Measurements from ENCODE around the gene WDR83. TPM values are rescaled to one million over a fixed set of nuclear protein-coding genes. Genes with fewer than 3 reads are reported as not detected.

Gene WDR83
- total and polyA plus RNA-seq, 2 experiments from 2014 or later, result 28.4 to 40.2 TPM

DNA sequence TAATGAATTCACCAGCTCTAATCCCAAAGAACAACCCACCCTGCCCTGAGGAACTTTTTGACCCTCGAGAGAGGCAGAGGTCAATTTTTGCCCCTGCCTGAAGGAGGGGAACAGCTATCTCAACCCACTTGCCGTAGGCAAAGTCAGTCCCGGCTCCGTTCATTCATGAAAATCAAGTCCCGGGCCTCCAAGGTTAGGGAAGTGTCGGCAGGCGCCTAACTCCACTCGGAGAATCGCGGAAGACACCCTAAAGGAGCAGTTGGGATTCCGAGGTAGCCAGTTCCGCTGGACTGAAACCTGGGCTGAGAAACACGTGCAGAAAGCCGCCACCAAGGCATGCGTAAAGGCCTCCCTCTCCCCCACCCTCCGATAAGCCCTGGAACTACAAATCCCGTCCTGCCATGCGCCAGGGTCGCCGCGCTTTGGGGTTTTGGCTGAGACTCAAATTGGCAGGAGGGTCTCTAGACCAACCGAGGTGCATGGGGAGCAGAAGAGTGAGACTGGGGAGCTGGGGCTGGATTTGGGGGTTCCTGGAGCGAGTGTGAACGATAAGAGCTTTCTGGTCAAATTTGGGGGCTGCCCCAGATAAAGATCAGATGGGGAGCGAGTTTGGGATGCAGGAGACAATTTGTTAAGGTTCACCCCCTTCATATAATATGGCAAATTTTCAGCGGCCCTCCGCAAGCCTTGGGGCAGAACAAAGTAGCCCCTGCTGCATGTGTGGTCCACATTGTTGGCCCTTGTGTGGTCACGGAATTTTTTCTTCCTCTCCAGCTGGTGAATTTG, 57.2 kb downstream of the WDR83 start, which contains the start of gene TNPO2:
Gene TNPO2 (minus strand): TSS at position 292 of the 786 bp plus-strand sequence. CDS start 2,955 bp downstream, outside the sequence.
- DNase-seq (ENCODE audit: low read depth in 1 of 2, low spot score in 1 of 2), result peak; percentile 75 to 83
- Histone ChIP-seq H3K27me3 (no peaks in the 10 kb centered on the region), H3K27ac (peak within 1 kb of the TSS; percentile 99), H3K4me3 (peak within 1 kb of the TSS; percentile 64), H3K4me1 (ENCODE audit: low read depth) (peaks cover 7% of the 10 kb centered on the region), H3K36me3 (no peaks in the 10 kb centered on the region), H3K9me3 (ENCODE audit: low read depth) (no peaks in the 10 kb centered on the region)
- TF ChIP-seq, protein P1, sequence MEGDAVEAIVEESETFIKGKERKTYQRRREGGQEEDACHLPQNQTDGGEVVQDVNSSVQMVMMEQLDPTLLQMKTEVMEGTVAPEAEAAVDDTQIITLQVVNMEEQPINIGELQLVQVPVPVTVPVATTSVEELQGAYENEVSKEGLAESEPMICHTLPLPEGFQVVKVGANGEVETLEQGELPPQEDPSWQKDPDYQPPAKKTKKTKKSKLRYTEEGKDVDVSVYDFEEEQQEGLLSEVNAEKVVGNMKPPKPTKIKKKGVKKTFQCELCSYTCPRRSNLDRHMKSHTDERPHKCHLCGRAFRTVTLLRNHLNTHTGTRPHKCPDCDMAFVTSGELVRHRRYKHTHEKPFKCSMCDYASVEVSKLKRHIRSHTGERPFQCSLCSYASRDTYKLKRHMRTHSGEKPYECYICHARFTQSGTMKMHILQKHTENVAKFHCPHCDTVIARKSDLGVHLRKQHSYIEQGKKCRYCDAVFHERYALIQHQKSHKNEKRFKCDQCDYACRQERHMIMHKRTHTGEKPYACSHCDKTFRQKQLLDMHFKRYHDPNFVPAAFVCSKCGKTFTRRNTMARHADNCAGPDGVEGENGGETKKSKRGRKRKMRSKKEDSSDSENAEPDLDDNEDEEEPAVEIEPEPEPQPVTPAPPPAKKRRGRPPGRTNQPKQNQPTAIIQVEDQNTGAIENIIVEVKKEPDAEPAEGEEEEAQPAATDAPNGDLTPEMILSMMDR (IDR thresholded peaks at IDR 0.05; ENCODE audit: low read depth, low read length), result no peak

Other genes starting within 250 kb of the WDR83 start
- gene ZNF443, start 225.8 kb upstream of the WDR83 start, total RNA-seq, result 3.0 and 4.1 TPM in 2 replicates
- gene ZNF443, start 225.8 kb upstream of the WDR83 start, polyA plus RNA-seq, result 3.8 and 4.1 TPM in 2 replicates
- 3.6 and 8.2 TPM in 2 replicates for gene ZNF709, start 182.0 kb upstream of the WDR83 start, total RNA-seq
- gene ZNF709, start 182.0 kb upstream of the WDR83 start, polyA plus RNA-seq, result 2.4 and 3.9 TPM in 2 replicates
- 9.0 and 12.8 TPM in 2 replicates for gene ZNF564, start 115.3 kb upstream of the WDR83 start, total RNA-seq
- 7.3 and 11.2 TPM in 2 replicates for gene ZNF564, start 115.3 kb upstream of the WDR83 start, polyA plus RNA-seq
- 5.0 and 5.7 TPM in 2 replicates for gene ZNF490, start 56.0 kb upstream of the WDR83 start, total RNA-seq
- gene ZNF490, start 56.0 kb upstream of the WDR83 start, polyA plus RNA-seq, result 2.4 and 4.2 TPM in 2 replicates
- 9.1 and 11.7 TPM in 2 replicates for gene ZNF791, start 55.9 kb upstream of the WDR83 start, total RNA-seq
- gene ZNF791, start 55.9 kb upstream of the WDR83 start, polyA plus RNA-seq, result 11.5 and 23.5 TPM in 2 replicates
- 45.7 and 47.5 TPM in 2 replicates for gene MAN2B1, start 65 bp upstream of the WDR83 start, total RNA-seq
- gene MAN2B1, start 65 bp upstream of the WDR83 start, polyA plus RNA-seq, result 22.1 and 25.3 TPM in 2 replicates
- gene DHPS, start 15.1 kb downstream of the WDR83 start, total RNA-seq, result 64.8 and 113 TPM in 2 replicates
- gene DHPS, start 15.1 kb downstream of the WDR83 start, polyA plus RNA-seq, result 80.0 and 99.5 TPM in 2 replicates
- gene GNG14, start 21.2 kb downstream of the WDR83 start, total RNA-seq, result 1.1 TPM in 1 of 2 replicates, not detected in the other
- gene GNG14, start 21.2 kb downstream of the WDR83 start, polyA plus RNA-seq, result 1.1 TPM in 1 of 2 replicates, not detected in the other
- gene FBXW9, start 29.8 kb downstream of the WDR83 start, total RNA-seq, result 17.2 and 32.7 TPM in 2 replicates
- 25.6 and 29.6 TPM in 2 replicates for gene FBXW9, start 29.8 kb downstream of the WDR83 start, polyA plus RNA-seq
- 43.4 and 68.6 TPM in 2 replicates for gene TNPO2, start 57.1 kb downstream of the WDR83 start, total RNA-seq
- 20.1 and 20.5 TPM in 2 replicates for gene TNPO2, start 57.1 kb downstream of the WDR83 start, polyA plus RNA-seq
- 307 and 371 TPM in 2 replicates for gene TRIR, start 67.9 kb downstream of the WDR83 start, total RNA-seq
- gene TRIR, start 67.9 kb downstream of the WDR83 start, polyA plus RNA-seq, result 175 and 218 TPM in 2 replicates
- 44.8 and 73.6 TPM in 2 replicates for gene GET3, start 70.7 kb downstream of the WDR83 start, total RNA-seq
- 88.3 and 103 TPM in 2 replicates for gene GET3, start 70.7 kb downstream of the WDR83 start, polyA plus RNA-seq
- gene BEST2, start 85.0 kb downstream of the WDR83 start, total RNA-seq, result not detected in 2 replicates
- not detected in 2 replicates for gene BEST2, start 85.0 kb downstream of the WDR83 start, polyA plus RNA-seq
- gene HOOK2, start 108.7 kb downstream of the WDR83 start, total RNA-seq, result 28.5 and 54.4 TPM in 2 replicates
- 31.1 and 41.6 TPM in 2 replicates for gene HOOK2, start 108.7 kb downstream of the WDR83 start, polyA plus RNA-seq
- 57.6 and 103 TPM in 2 replicates for gene JUNB, start 124.7 kb downstream of the WDR83 start, total RNA-seq
- 37.2 and 48.3 TPM in 2 replicates for gene JUNB, start 124.7 kb downstream of the WDR83 start, polyA plus RNA-seq
- gene PRDX2, start 135.0 kb downstream of the WDR83 start, total RNA-seq, result 1,316 and 1,694 TPM in 2 replicates
- gene PRDX2, start 135.0 kb downstream of the WDR83 start, polyA plus RNA-seq, result 1,469 and 1,719 TPM in 2 replicates
- 0.63 TPM in 1 of 2 replicates, not detected in the other for gene THSD8, start 135.3 kb downstream of the WDR83 start, total RNA-seq
- gene THSD8, start 135.3 kb downstream of the WDR83 start, polyA plus RNA-seq, result 15.0 and 19.0 TPM in 2 replicates
- gene RNASEH2A, start 139.8 kb downstream of the WDR83 start, total RNA-seq, result 20.4 and 29.0 TPM in 2 replicates
- gene RNASEH2A, start 139.8 kb downstream of the WDR83 start, polyA plus RNA-seq, result 40.4 and 57.3 TPM in 2 replicates
- not detected in 2 replicates for gene RTBDN, start 167.8 kb downstream of the WDR83 start, total RNA-seq
- gene RTBDN, start 167.8 kb downstream of the WDR83 start, polyA plus RNA-seq, result 0.81 TPM in 1 of 2 replicates, not detected in the other
- gene MAST1, start 171.7 kb downstream of the WDR83 start, total RNA-seq, result 3.7 and 7.9 TPM in 2 replicates
- gene MAST1, start 171.7 kb downstream of the WDR83 start, polyA plus RNA-seq, result 3.9 and 10.9 TPM in 2 replicates
- gene DNASE2, start 214.6 kb downstream of the WDR83 start, total RNA-seq, result 25.8 and 54.7 TPM in 2 replicates
- gene DNASE2, start 214.6 kb downstream of the WDR83 start, polyA plus RNA-seq, result 26.0 and 49.5 TPM in 2 replicates
- 0.51 and 2.2 TPM in 2 replicates for gene KLF1, start 220.4 kb downstream of the WDR83 start, total RNA-seq
- 1.3 and 1.4 TPM in 2 replicates for gene KLF1, start 220.4 kb downstream of the WDR83 start, polyA plus RNA-seq
- 54.9 and 77.9 TPM in 2 replicates for gene GCDH, start 224.4 kb downstream of the WDR83 start, total RNA-seq
- 28.5 and 32.6 TPM in 2 replicates for gene GCDH, start 224.4 kb downstream of the WDR83 start, polyA plus RNA-seq